ENCODE data around the gene SEC24D.

The SEC24D gene

DNA sequence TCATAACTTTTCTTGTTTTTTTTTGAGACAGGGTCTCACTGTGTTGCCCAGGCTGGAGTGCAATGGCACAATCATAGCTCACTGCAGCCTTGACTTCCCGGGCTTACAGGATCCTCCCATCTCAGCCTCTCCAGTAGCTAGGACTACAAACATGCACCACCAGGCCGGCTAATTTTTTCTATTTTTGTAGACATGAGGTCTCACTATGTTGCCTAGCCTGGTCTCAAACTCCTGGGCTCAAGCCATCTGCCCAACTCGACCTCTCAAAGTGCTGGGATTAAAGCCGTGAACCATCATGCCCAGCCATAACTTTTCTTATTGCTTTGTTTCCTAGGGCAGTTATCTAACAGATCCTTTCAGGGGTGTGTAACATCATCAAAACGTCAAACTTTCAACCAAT, 11.8 kb downstream of the SEC24D start:
- Histone ChIP-seq H3K79me2 (ENCODE audit: insufficient read depth, low read length) (peaks cover 21% of the 10 kb centered on the region; the same call in 1 of the 2 replicates), H3K9me2 (replicated peaks; ENCODE audit: low read depth, low read length) (no peaks in the 10 kb centered on the region), H3K36me3 (ENCODE audit: insufficient read depth, low read length) (peaks cover 19% of the 10 kb centered on the region; the same call in 1 of the 2 replicates), H2AFZ (ENCODE audit: low read length) (no peak overlapping the region), H3F3A (ENCODE audit: low read depth) (no peaks in the 10 kb centered on the region), H3K4me2 (ENCODE audit: low read depth, low read length, poor library complexity, severe bottlenecking) (no peak overlapping the region), H3K4me1 (ENCODE audit: insufficient read depth, low read length, poor library complexity, severe bottlenecking) (peaks cover 21% of the 10 kb centered on the region), H3K4me3 (ENCODE audit: low read length, poor library complexity, severe bottlenecking) (no peak overlapping the region), H3K9me3 (ENCODE audit: insufficient read depth, low read depth, low read length) (no peaks in the 10 kb centered on the region), H3K9ac (ENCODE audit: low read depth, low read length, poor library complexity, severe bottlenecking) (no peak overlapping the region), H4K20me1 (ENCODE audit: insufficient read depth, low read length, poor library complexity, severe bottlenecking) (peaks cover 10% of the 10 kb centered on the region), H3K27me3 (ENCODE audit: insufficient read depth, low read length, poor library complexity, severe bottlenecking) (no peaks in the 10 kb centered on the region)
- no peak for TF ChIP-seq EZH2phosphoT487 (IDR thresholded peaks at IDR 0.05; ENCODE audit: borderline replicate concordance)
- TF ChIP-seq, protein P1, sequence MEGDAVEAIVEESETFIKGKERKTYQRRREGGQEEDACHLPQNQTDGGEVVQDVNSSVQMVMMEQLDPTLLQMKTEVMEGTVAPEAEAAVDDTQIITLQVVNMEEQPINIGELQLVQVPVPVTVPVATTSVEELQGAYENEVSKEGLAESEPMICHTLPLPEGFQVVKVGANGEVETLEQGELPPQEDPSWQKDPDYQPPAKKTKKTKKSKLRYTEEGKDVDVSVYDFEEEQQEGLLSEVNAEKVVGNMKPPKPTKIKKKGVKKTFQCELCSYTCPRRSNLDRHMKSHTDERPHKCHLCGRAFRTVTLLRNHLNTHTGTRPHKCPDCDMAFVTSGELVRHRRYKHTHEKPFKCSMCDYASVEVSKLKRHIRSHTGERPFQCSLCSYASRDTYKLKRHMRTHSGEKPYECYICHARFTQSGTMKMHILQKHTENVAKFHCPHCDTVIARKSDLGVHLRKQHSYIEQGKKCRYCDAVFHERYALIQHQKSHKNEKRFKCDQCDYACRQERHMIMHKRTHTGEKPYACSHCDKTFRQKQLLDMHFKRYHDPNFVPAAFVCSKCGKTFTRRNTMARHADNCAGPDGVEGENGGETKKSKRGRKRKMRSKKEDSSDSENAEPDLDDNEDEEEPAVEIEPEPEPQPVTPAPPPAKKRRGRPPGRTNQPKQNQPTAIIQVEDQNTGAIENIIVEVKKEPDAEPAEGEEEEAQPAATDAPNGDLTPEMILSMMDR (conservative IDR thresholded peaks at IDR 0.05; ENCODE audit: low read length): no peak

DNA sequence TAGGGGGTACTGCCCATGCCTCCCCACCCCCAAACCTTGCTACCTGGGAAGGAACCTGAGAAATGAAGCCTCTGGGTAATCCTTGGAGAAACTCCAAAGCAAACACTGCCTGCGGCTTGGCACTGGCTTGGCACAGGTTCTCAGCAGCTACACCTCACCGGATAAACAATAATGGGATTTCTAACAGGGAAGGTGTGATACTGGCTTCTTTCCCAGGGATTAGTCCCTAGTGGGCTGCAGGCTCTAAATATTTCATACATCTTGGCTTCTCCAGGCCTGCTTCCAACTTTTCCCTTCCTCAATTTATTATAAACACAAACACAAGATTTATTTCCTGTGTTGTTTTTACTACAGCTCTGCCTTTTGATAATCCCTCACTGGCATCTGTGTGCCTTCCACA, 12.5 kb downstream of the SEC24D start:
- peaks cover 16% of the 10 kb centered on the region; the same call in 1 of the 2 replicates for H3K79me2 ChIP-seq (ENCODE audit: insufficient read depth, low read length)
- H3K9me3 ChIP-seq (ENCODE audit: insufficient read depth, low read depth, low read length): no peaks in the 10 kb centered on the region
- H3K27me3 ChIP-seq (ENCODE audit: insufficient read depth, low read length, poor library complexity, severe bottlenecking): no peaks in the 10 kb centered on the region
- peaks cover 22% of the 10 kb centered on the region; the same call in 1 of the 2 replicates for H3K36me3 ChIP-seq (ENCODE audit: insufficient read depth, low read length)
- H2AFZ ChIP-seq (ENCODE audit: low read length): no peak overlapping the region
- TF ChIP-seq, protein P1 (conservative IDR thresholded peaks at IDR 0.05; ENCODE audit: low read length): no peak
- TF ChIP-seq EZH2phosphoT487 (IDR thresholded peaks at IDR 0.05; ENCODE audit: borderline replicate concordance): no peak
- no peak overlapping the region for H3K4me2 ChIP-seq (ENCODE audit: low read depth, low read length, poor library complexity, severe bottlenecking)
- H3K9ac ChIP-seq (ENCODE audit: low read depth, low read length, poor library complexity, severe bottlenecking): no peak overlapping the region
- no peaks in the 10 kb centered on the region for H3K9me2 ChIP-seq (replicated peaks; ENCODE audit: low read depth, low read length)
- H3K4me3 ChIP-seq (ENCODE audit: low read length, poor library complexity, severe bottlenecking): no peak overlapping the region
- H4K20me1 ChIP-seq (ENCODE audit: insufficient read depth, low read length, poor library complexity, severe bottlenecking): peaks cover 6% of the 10 kb centered on the region
- no peaks in the 10 kb centered on the region for H3F3A ChIP-seq (ENCODE audit: low read depth)
- H3K4me1 ChIP-seq (ENCODE audit: insufficient read depth, low read length, poor library complexity, severe bottlenecking): peaks cover 15% of the 10 kb centered on the region

DNA sequence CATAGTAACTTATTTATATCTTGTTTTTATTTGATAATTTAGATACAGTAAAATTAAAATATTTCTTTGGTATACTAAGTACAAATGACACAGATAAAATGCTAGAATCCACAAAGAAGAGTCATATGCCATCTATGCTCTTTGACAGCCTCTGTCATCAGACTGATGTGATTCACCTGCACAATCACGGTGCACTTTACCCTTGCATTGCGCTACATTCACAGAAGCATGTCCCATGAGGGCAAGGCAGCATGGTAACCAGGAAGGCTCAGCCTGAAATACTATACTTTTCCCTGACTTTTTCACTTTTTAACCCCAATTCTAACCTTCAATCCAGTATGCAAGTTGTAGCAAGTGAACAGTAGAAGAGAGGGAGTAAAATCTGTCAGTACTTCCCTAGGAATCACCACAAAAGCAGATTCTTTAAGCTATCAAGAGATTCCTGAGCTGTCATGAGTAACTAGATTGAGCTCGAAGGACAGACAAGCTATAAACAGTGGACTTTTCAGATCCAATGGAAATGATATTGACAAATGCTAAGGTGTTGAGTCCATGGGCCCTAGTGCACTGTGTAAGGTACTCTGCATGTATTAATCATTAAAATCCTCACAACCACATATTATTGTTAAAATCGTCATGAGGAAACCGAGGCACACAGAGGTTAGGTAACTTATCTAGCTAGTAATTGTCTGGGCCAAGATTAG, 14.2 kb downstream of the SEC24D start:
- Histone ChIP-seq H3K4me1 (ENCODE audit: insufficient read depth, low read length, poor library complexity, severe bottlenecking) (peaks cover 3% of the 10 kb centered on the region), H3K9me3 (ENCODE audit: insufficient read depth, low read depth, low read length) (no peaks in the 10 kb centered on the region), H3K27me3 (ENCODE audit: insufficient read depth, low read length, poor library complexity, severe bottlenecking) (no peaks in the 10 kb centered on the region), H3F3A (ENCODE audit: low read depth) (no peaks in the 10 kb centered on the region), H3K79me2 (ENCODE audit: insufficient read depth, low read length) (peaks cover 5% of the 10 kb centered on the region; the same call in 1 of the 2 replicates), H3K36me3 (ENCODE audit: insufficient read depth, low read length) (peaks cover 26% of the 10 kb centered on the region; the same call in 1 of the 2 replicates), H3K9ac (ENCODE audit: low read depth, low read length, poor library complexity, severe bottlenecking) (no peak overlapping the region), H4K20me1 (ENCODE audit: insufficient read depth, low read length, poor library complexity, severe bottlenecking) (peaks cover 3% of the 10 kb centered on the region), H3K4me2 (ENCODE audit: low read depth, low read length, poor library complexity, severe bottlenecking) (no peak overlapping the region), H2AFZ (ENCODE audit: low read length) (no peak overlapping the region), H3K4me3 (ENCODE audit: low read length, poor library complexity, severe bottlenecking) (no peak overlapping the region), H3K9me2 (replicated peaks; ENCODE audit: low read depth, low read length) (no peaks in the 10 kb centered on the region)
- no peak for TF ChIP-seq EZH2phosphoT487 (IDR thresholded peaks at IDR 0.05; ENCODE audit: borderline replicate concordance)
- TF ChIP-seq, protein P1 (conservative IDR thresholded peaks at IDR 0.05; ENCODE audit: low read length): no peak
